Astrocyte of the spinal cord (primary cell): ENCODE measurements around the gene VTN.

Source experiments
- DNase-seq: peaks from one replicate; pipeline ENCODE4 v3.0.0; 2011; ENCODE audit warnings: low read depth, low spot score
- H3K4me3 ChIP-seq: 2 replicates; pipeline ENCODE4 v1.5.1; 2011; ENCODE audit warnings: low read depth, mild to moderate bottlenecking, low read length, moderate library complexity
- CTCF ChIP-seq: IDR thresholded peaks from 2 replicates; pipeline ENCODE4 v1.5.1; 2012; ENCODE audit warnings: low read depth, mild to moderate bottlenecking, low read length, inconsistent platforms
- in situ Hi-C: cut with HindIII; loops from 2 replicates; pipeline ENCODE4 v1.10.0; 2017; ENCODE audit warnings: low sequenced_read_pairs

VTN gene

GRCh38 chr17:28345419-28346198, 24.5 kb downstream of the VTN start:
- no peak for TF ChIP-seq CTCF
- in situ Hi-C loops = no loop called here
- DNase-seq = peak; percentile 7
- no peak overlapping the region for H3K4me3 ChIP-seq

- no peak for DNase-seq
- TF ChIP-seq CTCF = no peak
- in situ Hi-C loops = no loop called here
- H3K4me3 ChIP-seq = no peak overlapping the region
Measured at GRCh38 chr17:28344435-28344901, 25.6 kb downstream of the VTN start.

GRCh38 chr17:28344011-28344410, 26.1 kb downstream of the VTN start:
- no peak overlapping the region for H3K4me3 ChIP-seq
- in situ Hi-C loops = no loop called here
- no peak for DNase-seq
- TF ChIP-seq CTCF = no peak

DNA sequence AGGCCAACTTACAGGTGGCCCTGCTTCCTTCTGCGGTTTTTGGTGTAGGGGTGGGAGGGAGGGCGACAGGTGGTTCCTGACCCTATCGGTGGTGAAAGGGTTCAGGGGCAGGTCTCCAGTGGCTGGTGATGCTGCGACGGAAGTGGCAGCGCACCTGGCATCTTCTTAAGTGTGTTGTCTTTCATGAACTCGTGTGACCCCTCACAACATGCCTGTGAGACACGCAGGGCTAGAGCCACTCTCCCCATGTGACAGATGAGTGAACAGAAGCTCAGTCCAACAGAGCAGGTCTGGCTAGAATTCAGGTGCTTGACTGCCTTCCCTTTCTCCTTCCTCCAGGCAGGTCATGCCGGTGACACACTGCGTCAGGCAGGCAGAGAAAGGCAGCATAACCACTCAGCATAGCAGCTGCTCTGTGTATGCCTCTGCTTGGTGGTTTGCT, 26.6 kb downstream of the VTN start:
- no peak overlapping the region for H3K4me3 ChIP-seq
- DNase-seq = no peak
- no peak for TF ChIP-seq CTCF
- in situ Hi-C loops = no loop called here

- DNase-seq = no peak
- TF ChIP-seq CTCF = no peak
- in situ Hi-C loops = no loop called here
- no peak overlapping the region for H3K4me3 ChIP-seq
Measured at GRCh38 chr17:28342313-28342712, 27.8 kb downstream of the VTN start.

GRCh38 chr17:28341516-28341915, 28.6 kb downstream of the VTN start:
- no peak for TF ChIP-seq CTCF
- DNase-seq = no peak
- no peak overlapping the region for H3K4me3 ChIP-seq
- in situ Hi-C loops = no loop called here
